OCI-M2 (cell line): ENCODE data around the gene CIBAR2.
"Not testable (repeated sequence)": the region's sequence is repeated elsewhere in the genome, so short reads cannot be mapped to it uniquely, and the experiment has no call there.

ENCODE experiments used
- DNase-seq: peaks from one replicate; lab custom pipeline; 2025; ENCODE audit not compliant: unreplicated experiment; lab: John Stamatoyannopoulos, UW

Gene CIBAR2

DNA sequence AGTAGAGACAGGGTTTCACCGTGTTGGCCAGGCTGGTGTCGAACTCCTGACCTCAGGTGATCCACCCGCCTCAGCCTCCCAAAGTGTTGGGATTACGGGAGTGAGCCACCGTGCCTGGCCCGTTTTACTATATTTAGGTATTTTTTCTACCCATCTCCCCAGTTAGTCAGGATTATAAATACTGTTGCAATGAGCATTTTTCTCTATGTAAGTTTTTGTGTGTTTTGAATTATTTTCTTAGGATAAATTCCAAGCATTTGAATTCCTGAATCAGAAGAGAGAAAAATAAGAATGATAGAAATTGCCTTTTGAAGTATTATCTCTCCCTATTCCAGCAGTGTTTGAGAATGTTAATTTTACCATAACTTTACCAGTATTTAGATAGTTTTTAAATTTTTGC lies 48.1 kb downstream of the CIBAR2 start:
- DNase-seq: no peak

DNA sequence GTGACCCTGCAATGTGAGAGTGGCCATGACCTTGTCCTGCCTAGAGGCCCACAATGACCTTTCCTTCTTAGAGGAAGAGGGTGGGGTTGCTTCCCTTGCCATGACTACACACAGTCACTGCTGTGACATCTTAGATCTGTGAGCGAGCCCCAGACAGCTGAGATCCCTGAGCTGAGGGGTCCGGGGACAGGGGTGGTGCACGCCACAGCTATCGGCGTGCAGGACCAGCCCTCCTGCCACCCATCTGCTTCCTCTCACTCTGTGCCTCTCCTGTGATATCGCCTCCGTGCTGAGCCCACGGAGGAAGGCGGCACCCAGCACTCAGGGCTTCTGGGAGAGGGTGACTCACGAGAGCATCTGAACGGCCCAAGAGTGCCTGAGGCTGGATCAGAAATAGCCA lies 49.4 kb downstream of the CIBAR2 start:
- no peak for DNase-seq

DNA sequence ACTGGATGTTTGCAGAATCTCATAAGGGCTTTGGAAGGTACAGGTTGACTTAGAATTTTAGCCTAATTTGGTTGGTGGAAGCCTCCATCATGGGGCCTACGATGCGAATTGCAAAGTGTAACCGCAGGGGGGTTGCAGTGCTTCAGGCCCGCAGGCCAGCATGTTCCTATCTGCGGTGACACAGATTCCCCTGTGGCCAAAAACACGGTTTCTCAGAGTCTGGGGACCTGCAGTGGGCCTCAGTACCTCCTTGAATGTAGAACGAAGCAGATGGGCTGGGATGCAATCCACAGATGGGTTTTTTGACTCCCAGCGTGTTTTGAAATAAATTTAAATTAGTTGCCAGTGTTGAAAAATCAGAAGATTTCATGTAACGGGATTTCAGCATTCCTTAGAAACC lies 49.9 kb downstream of the CIBAR2 start:
- no peak for DNase-seq

DNA sequence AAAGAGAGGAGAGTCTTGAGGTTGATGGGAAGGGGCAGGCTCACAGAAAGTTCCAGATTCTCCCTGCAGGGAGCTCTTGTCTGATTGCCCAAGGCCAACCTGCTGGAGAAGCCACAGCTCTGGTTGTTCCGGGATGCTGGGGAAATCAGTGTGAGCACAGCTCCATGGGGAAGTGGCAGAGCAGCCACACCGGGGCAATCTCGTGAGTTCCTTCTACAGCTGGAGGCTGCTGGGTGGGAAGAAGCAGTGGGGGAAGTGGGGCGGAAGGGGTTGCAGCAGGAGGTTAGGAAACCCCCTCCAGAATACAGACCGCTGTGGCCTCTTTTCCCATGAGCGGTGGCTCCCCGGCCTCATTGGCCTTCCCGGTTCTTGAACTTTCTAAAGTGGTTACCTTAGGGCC lies 50.7 kb downstream of the CIBAR2 start:
- DNase-seq: no peak

DNA sequence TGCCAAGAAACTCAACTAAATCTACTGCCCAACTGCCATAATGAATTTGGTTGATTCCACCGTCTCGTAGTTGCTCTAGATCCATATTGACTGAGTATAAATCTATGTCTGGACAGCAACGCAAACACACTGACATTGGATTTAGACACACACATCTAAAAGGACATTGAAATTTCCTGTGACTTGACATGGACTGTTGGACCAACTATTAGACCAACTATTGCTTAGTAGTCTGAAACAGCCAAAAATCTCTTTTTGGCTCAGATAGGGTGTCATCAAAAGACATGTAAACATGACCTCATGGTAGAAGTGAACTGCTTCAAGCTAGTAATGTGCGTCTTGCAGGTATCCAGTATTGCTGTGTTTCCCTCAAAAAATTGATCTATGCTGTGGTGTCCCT lies 53.4 kb downstream of the CIBAR2 start:
- DNase-seq: no peak

DNA sequence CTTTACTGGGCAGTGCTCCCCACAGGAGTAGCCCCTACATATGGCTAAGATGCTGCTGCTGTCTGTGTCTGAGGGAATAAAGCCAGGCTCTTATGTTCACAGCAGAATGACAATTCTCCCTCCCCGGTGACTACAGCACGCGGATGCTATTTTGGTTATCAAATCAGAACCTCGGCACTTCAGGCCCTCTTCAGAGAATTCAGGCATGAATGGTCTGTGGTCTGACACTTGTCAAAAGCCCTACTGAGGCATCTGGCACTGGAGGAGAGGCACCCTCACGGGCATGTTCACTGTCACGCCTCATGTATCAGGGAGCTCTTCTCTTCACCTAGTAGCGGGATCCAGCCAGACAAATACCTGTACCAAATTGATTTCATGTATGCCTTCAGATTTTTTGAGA lies 54.3 kb downstream of the CIBAR2 start:
- no peak for DNase-seq

DNA sequence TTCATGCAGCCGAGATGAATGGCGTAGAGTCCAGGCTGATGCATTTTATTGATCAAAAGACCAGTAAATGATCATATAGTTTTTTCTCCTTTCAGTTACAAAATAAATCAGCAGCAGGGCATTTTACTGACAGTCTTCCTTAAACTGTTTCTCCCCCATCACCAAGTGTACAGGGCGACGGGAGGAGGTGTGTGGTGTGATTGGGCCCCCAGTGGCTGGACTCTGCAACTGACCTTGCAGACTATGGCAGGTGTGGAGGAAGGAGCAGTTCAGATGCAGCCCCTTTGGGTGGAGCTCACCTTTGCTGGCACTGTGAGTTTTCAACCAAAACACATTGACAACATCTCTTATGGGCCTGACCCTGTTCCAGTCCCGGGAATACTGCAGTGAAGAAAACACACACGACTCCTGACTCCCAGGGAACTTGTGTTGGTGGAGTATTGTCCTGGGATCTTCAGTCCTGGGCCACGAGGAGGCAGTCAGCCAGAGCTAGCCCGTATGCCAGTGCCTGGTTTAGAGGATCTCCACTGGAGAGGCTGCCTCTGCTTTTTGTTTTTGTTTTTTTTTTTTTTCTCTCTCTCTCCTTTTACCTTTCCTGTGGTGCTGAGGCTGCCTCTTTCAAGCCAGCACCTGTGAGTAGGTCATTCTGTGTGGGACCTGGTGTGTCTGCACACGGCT lies 54.9 kb downstream of the CIBAR2 start:
- DNase-seq: no peak

DNA sequence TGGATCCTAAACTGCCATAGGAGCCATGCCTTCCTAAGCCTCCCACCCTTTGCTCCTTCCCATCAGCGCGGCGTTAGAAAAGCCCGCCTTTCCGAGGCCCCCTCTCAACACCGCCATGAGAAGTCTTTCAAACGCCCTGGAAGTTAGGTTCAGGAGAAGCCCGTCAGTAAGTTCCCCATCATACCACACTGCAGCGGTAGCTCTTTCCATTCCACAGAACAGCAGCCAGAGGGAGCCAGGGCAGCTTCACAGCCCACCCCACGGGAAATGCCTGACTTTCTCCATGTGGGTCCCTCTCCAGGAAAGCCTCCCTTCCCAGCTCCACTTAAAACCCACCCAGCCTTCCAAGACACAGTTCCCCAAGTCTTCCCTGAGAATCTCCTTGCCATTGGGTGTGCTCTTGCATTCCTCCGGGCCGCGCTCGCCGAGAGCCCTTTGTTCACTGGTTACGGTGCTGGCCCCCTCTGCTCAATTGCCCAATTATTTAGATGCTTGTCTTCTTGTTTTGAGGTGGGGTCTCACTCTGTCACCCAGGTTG lies 56.0 kb downstream of the CIBAR2 start:
- DNase-seq: no peak

DNA sequence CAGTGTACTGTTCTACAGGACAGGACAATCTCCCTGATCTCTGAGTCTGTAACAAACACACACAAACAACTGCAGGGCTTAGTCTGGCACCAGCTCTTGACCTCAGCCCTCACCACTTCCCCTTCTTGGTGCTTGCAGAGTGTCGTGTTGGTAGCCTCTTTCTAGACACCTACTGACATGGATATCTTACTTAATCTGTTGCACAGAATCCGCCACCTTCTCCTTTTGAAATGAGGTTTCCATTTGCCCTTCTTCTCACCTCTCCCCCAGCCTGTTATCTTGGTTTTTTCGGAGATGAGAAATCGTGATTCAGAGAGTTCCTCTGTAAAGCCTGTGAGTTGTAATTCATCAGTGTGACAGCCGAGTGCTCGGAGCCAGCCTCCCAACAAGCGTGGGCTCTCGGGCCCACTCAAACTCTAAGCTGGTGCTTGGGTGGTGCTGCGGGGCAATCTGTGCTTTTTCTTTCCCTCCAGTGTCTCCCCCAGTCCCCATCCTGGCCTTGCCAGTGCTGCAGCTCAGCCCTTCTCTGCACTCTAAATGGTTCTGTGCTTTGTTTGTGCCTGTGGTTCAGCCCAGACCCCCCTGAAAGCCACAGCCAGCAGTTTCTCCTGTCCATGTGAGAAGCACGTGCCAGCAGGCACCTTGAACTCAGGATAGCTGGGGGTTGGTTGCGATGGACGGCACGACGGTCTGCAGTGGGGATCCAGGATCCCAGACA lies 56.6 kb downstream of the CIBAR2 start:
- DNase-seq: no peak

DNA sequence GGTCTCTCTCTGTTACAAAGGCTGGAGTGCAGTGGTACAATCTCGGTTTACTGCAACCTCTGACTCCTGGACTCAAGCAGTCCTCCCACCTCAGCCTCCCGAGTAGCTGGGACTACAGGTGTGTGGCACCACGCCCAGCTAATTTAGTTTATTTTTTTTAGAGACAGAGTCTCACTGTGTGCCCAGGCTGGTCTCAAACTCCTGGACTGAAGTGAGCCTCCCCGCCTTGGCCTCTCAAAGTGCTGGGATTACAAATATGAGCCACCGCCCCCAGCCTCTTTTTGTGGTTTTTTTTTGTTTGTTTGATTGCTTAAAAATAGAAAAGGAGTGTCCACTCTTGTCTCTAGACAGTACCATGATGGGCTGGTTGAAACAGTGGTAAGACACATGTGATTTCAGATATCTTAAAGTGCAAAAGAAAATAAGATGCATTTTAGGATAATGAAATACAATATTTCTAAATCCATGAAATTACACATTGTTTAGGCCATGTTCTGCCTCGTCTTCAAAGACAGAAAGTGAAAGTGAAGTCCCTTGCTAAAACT lies 57.3 kb downstream of the CIBAR2 start:
- DNase-seq: no peak

DNA sequence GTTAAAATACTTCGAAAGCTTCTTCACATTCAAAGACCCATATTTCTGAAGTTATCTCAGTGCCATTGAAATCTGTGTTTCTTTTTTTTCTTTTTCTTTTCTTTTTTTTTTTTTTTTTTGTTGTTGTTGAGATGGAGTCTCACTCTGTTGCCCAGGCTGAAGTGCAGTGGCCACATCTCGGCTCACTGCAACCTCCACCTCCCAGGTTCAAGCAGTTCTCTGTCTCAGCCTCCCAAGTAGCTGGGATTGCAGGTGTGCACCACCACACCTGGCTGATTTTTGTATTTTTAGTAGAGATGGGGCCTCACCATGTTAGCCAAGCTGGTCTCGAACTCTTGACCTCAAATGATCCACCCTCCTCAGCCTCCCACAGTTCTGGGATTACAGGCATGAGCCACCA lies 58.0 kb downstream of the CIBAR2 start:
- not testable (repeated sequence) for DNase-seq

DNA sequence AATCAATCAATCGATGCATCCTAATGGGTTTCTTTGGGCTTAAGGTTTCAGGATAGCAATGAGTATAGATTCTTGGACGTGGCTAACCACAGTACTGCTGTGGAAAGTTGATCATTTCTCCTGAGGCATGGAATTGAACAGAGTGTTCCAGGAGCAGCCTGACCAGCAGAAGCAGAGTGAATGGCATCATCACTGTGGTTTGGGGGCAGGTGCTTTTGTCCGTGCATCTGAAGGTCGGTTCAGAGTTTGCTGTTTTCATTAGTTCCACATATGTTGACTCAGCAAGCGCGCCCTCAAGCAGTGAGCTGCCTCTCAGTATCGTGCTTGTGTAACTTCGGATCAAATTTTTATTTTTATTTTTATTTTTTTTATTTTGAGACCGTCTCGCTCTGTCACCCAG lies 59.7 kb downstream of the CIBAR2 start:
- DNase-seq: no peak

DNA sequence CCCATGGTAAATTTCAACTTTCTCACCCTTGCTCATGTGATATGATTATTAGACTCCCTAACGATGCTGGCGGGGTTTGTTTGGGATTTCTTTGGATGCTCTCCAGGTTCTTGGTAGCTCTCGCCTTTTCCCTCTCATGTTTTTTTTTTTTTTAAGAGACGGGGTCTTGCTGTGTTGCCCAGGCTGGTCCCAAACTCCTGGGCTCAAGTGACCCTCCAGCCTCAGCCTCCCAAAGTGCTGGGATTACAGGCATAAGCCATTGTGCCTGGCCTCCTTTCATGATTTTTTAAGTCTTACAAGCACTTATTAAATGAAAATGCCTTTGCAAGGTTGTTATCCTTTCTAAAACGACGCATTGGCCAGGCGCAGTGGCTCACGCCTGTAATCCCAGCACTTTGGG lies 60.6 kb downstream of the CIBAR2 start:
- no peak for DNase-seq

DNA sequence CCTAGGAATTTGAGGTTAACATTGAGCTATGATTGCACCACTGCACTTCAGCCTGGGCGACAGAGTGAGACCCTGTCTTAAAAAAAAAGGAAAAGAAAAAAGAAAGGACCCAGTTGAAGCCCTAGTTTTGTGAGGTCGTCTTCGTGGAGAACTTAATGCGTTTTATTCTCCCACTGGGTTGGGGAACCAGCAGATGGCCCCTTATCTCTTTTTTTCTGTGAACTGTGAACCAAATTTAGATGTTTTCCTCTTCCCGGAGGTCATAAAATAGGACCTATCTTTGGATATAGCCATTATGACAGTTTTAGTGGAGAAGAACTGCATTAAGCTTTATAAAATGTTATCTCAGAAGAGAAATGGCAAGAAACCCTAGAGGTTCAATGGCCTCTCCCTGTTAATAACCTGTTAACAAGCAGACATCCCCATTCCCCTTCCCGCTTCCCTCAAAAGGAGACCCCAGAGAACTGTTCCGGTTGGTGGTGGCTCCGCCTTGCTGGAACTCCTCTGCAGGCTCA lies 61.1 kb downstream of the CIBAR2 start:
- no peak for DNase-seq

DNA sequence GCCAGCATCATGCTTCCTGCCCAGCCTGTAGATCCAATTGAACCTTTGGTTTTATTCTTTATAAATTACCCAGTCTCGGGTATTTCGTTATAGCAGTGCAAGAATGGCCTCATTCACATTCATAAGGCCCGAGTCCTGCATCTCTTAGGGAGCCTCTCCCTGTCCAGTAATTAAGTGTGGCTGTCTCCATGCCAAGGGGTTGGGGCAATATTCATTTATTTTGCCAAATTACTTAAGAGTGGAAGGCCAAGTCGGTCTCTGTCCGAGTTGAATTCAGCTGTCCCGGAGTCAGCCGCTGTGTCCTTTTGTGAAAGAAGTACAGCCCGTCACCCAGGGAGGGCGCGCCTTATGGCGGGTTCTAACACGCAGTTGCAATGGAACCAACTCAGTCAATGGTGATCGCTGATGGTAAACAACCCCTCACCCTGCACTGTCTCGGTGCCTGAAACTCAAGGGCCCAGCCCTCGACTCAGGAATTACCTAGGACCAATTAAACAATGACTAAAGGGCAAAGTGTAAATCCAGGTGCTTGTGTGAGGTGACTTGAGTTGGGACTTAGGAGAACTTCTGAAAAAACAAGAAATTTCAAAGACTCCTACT lies 62.5 kb downstream of the CIBAR2 start:
- no peak for DNase-seq

DNA sequence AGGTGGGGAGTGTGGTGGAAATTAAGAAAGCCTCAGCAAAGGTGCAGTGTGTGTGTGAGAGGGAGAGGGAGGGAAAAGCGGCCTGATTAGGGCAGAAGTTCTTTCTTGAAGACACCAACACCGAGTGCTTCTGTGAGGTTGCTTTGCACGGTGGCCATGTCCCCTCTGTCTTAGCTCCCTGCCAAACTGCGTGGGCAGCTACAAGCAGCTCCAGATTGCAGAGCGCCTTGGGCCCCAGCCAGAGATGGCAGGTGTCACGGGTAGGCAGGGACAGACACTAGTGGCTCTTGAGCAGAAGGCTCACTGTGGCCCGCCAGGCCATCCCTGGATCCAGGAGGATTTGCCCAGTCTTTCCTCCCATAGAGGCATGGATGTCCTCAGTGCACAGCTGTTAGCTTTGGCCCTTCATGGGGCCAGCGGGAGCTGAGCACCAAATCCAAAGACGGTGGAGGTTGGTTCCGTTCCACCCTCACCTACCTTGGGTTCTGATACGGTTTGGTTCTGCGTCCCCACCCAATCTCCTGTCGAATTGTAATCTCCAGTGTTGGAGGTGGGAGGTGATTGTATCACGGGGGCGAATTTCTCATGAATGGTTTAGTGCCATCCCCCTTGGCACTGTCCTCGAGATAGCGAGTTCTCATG lies 63.2 kb downstream of the CIBAR2 start:
- no peak for DNase-seq
